H9 (cell line): ENCODE data around the gene ATP4A. TPM values are rescaled to one million over a fixed set of nuclear protein-coding genes. Genes with fewer than 3 reads are reported as not detected.
"Not testable (repeated sequence)": the region's sequence is repeated elsewhere in the genome, so short reads cannot be mapped to it uniquely, and the experiment has no call there.

ENCODE experiments used
- DNase-seq: peaks from one replicate; pipeline ENCODE4 v3.0.0-alpha.2; 2017
- H2AFZ ChIP-seq: one replicate; pipeline ENCODE4 v1.6.1; 2013; ENCODE audit warnings: mild to moderate bottlenecking, low read length, control low read depth, moderate library complexity
- H2AK5ac ChIP-seq: 2 replicates; pipeline ENCODE4 v1.6.1; 2013; ENCODE audit warnings: low read length, control low read depth, mixed read lengths; ENCODE audit not compliant: insufficient read length
- H2BK120ac ChIP-seq: one replicate; pipeline ENCODE4 v1.6.1; 2013; ENCODE audit warnings: low read depth, mild to moderate bottlenecking, low read length, control low read depth, inconsistent platforms; ENCODE audit not compliant: poor library complexity, severe bottlenecking
- H2BK12ac ChIP-seq: 2 replicates; pipeline ENCODE4 v1.6.1; 2013; ENCODE audit warnings: low read length, control low read depth, mixed read lengths, low read depth; ENCODE audit not compliant: insufficient read length
- H2BK15ac ChIP-seq: 2 replicates; pipeline ENCODE4 v1.6.1; 2013; ENCODE audit warnings: low read depth, low read length, control low read depth
- H2BK20ac ChIP-seq: one replicate; pipeline ENCODE4 v1.6.1; 2013; ENCODE audit warnings: low read depth, mild to moderate bottlenecking, low read length, control low read depth, inconsistent platforms; ENCODE audit not compliant: poor library complexity, severe bottlenecking
- H2BK5ac ChIP-seq: 2 replicates; pipeline ENCODE4 v1.6.1; 2013; ENCODE audit warnings: low read length, control low read depth, mixed read lengths; ENCODE audit not compliant: insufficient read length
- H3K14ac ChIP-seq: 2 replicates; pipeline ENCODE4 v1.6.1; 2013; ENCODE audit warnings: low read length, control low read depth; ENCODE audit not compliant: insufficient read depth
- H3K18ac ChIP-seq: 2 replicates; pipeline ENCODE4 v1.6.1; 2013; ENCODE audit warnings: low read depth, mild to moderate bottlenecking, mixed read lengths, low read length, control low read depth; ENCODE audit not compliant: insufficient read length
- H3K23ac ChIP-seq: 2 replicates; pipeline ENCODE4 v1.6.1; 2013; ENCODE audit warnings: low read length, control low read depth, mixed read lengths, low read depth; ENCODE audit not compliant: insufficient read length
- H3K23me2 ChIP-seq: 2 replicates; pipeline ENCODE4 v1.6.1; 2013; ENCODE audit warnings: low read depth, mild to moderate bottlenecking, mixed read lengths, low read length, control low read depth; ENCODE audit not compliant: insufficient read length, poor library complexity, severe bottlenecking
- H3K27ac ChIP-seq: 2 replicates; pipeline ENCODE4 v1.5.1; 2013; ENCODE audit warnings: low read length, control low read depth, mixed read lengths, low read depth; ENCODE audit not compliant: insufficient read length
- H3K27me3 ChIP-seq: 2 replicates; pipeline ENCODE4 v1.6.1; 2013; ENCODE audit warnings: low read length, control low read depth, inconsistent platforms; ENCODE audit not compliant: insufficient read depth
- H3K4ac ChIP-seq: 2 replicates; pipeline ENCODE4 v1.6.1; 2013; ENCODE audit warnings: low read depth, mild to moderate bottlenecking, control low read depth, inconsistent platforms, low read length, moderate library complexity
- H3K4me1 ChIP-seq: 2 replicates; pipeline ENCODE4 v1.6.1; 2013; ENCODE audit warnings: low read length, control low read depth, inconsistent platforms; ENCODE audit not compliant: insufficient read depth
- H3K4me2 ChIP-seq: 2 replicates; pipeline ENCODE4 v1.6.1; 2013; ENCODE audit warnings: low read length, control low read depth, mixed read lengths; ENCODE audit not compliant: insufficient read length, insufficient read depth
- H3K56ac ChIP-seq: 2 replicates; pipeline ENCODE4 v1.6.1; 2013; ENCODE audit warnings: low read depth, mild to moderate bottlenecking, mixed read lengths, low read length, control low read depth; ENCODE audit not compliant: insufficient read length
- H3K79me1 ChIP-seq: 2 replicates; pipeline ENCODE4 v1.6.1; 2013; ENCODE audit warnings: low read depth, mild to moderate bottlenecking, moderate library complexity, low read length, control low read depth, inconsistent platforms; ENCODE audit not compliant: insufficient read depth, poor library complexity, severe bottlenecking
- H3K79me2 ChIP-seq: 2 replicates; pipeline ENCODE4 v1.6.1; 2013; ENCODE audit warnings: low read length, control low read depth, inconsistent platforms; ENCODE audit not compliant: insufficient read depth
- H3K9ac ChIP-seq: 2 replicates; pipeline ENCODE4 v1.6.1; 2013; ENCODE audit warnings: low read length, control low read depth, mixed read lengths; ENCODE audit not compliant: insufficient read length; ENCODE audit errors: extremely low read depth
- H3K9me3 ChIP-seq: one replicate; pipeline ENCODE4 v1.6.1; 2013; ENCODE audit warnings: low read depth, low read length, inconsistent platforms; ENCODE audit not compliant: control insufficient read depth
- H3T11ph ChIP-seq: one replicate; pipeline ENCODE4 v1.6.1; 2013; ENCODE audit warnings: mild to moderate bottlenecking, low read length, control low read depth, inconsistent platforms
- H4K20me1 ChIP-seq: one replicate; pipeline ENCODE4 v1.6.1; 2013; ENCODE audit not compliant: control insufficient read depth, insufficient read length, insufficient read depth
- H4K5ac ChIP-seq: 2 replicates; pipeline ENCODE4 v1.6.1; 2013; ENCODE audit warnings: low read depth, mild to moderate bottlenecking, mixed read lengths, low read length, control low read depth; ENCODE audit not compliant: insufficient read length
- H4K8ac ChIP-seq: replicated peaks from 2 replicates; pipeline ENCODE4 v1.6.1; 2013; ENCODE audit warnings: low read length, control low read depth, mixed read lengths, low read depth; ENCODE audit not compliant: insufficient read length
- H4K91ac ChIP-seq: 2 replicates; pipeline ENCODE4 v1.6.1; 2013; ENCODE audit warnings: low read depth, mild to moderate bottlenecking, moderate library complexity, mixed read lengths, low read length, control low read depth; ENCODE audit not compliant: insufficient read length
- H3K27ac Mint-ChIP-seq, 3 experiments: 2 replicates in 2 of 3; 3 replicates in 1 of 3; pipeline ENCODE4 v1.8.0; 2020 to 2021; ENCODE audit warnings: mixed read lengths in 3 of 3, mild to moderate bottlenecking in 1 of 3, moderate library complexity in 1 of 3
- H3K27me3 Mint-ChIP-seq: 2 replicates; pipeline ENCODE4 v1.8.0; 2021; ENCODE audit warnings: low read depth, mild to moderate bottlenecking, moderate library complexity, mixed read lengths
- H3K36me3 Mint-ChIP-seq, 3 experiments: 2 replicates in 2 of 3; 3 replicates in 1 of 3; pipeline ENCODE4 v1.8.0; 2020 to 2021; ENCODE audit warnings: low read depth in 3 of 3, mixed read lengths in 3 of 3; ENCODE audit not compliant: insufficient read depth in 1 of 3
- H3K4me1 Mint-ChIP-seq, 2 experiments: 2 replicates each; pipeline ENCODE4 v1.8.0; 2020; ENCODE audit warnings: mixed read lengths in 2 of 2
- H3K4me3 Mint-ChIP-seq, 2 experiments: 2 replicates in 1 of 2; 3 replicates in 1 of 2; pipeline ENCODE4 v1.8.0; 2020 to 2021; ENCODE audit warnings: mild to moderate bottlenecking in 2 of 2, mixed read lengths in 2 of 2, moderate library complexity in 1 of 2
- H3K9me3 Mint-ChIP-seq, 2 experiments: 2 replicates in 1 of 2; 3 replicates in 1 of 2; pipeline ENCODE4 v1.8.0; 2020; ENCODE audit warnings: mild to moderate bottlenecking in 2 of 2, mixed read lengths in 2 of 2, moderate library complexity in 1 of 2
- WGBS: extraction: QIAGEN DNeasy Blood & Tissue Kit; methylation state at CpG from one replicate; pipeline ENCODE4 v1.1.7; 2013; ENCODE audit warnings: missing lambda C conversion rate, low lambda C conversion rate, mixed read lengths; ENCODE audit not compliant: insufficient read length; ENCODE audit errors: extremely low coverage; 5-methylcytosine and 5-hydroxymethylcytosine counted together
- total RNA-seq: library from RNA; stranded (reverse); gene quantifications from 2 replicates; pipeline ENCODE4 v1.2.1, GENCODE V29; 2021

Gene ATP4A
- total RNA-seq, 1 experiment from 2014 or later = 0.24 TPM

DNA sequence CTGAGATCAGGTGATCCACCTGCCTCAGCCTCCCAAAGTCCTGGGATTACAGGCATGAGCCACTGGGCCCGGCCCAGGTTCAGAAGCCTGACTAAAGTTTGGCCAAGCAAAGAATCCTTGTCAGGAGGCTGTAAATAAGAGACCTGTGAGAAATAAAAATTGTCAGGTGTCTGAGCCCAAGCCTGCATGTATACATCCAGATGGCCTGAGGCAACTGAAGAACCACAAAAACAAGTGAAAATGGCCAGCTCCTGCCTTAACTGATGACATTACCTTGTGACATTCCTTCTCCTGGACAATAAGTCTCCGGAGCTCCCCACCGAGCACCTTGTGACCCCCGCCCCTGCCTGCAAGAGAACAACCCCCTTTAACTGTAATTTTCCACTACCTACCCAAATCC, 41.0 kb upstream of the ATP4A start:
- not testable (repeated sequence) for H3K4ac ChIP-seq, H3K4me1 ChIP-seq, H3K79me2 ChIP-seq, H2AK5ac ChIP-seq, H2AFZ ChIP-seq, H2BK120ac ChIP-seq, H3K4me3 Mint-ChIP-seq, H4K20me1 ChIP-seq, H4K5ac ChIP-seq, H3K4me2 ChIP-seq, H2BK20ac ChIP-seq, H3K56ac ChIP-seq, H3T11ph ChIP-seq, H3K23me2 ChIP-seq, H3K27me3 ChIP-seq, H4K91ac ChIP-seq, H3K18ac ChIP-seq, H3K4me1 Mint-ChIP-seq, H3K79me1 ChIP-seq, H2BK15ac ChIP-seq, DNase-seq, H2BK5ac ChIP-seq, H3K23ac ChIP-seq, H4K8ac ChIP-seq, H3K36me3 Mint-ChIP-seq, H3K27ac ChIP-seq, H2BK12ac ChIP-seq, H3K9ac ChIP-seq, H3K14ac ChIP-seq
- H3K9me3 ChIP-seq = peaks cover 12% of the 10 kb centered on the region
- Mint-ChIP-seq H3K9me3 (peaks cover 28 to 34% of the 10 kb centered on the region in 2 experiments), H3K27ac (peak overlapping the region in 2 of 3 experiments; percentile 45 to 60; a peak in 2 of 7 replicates), H3K27me3 (peaks cover 26% of the 10 kb centered on the region)
- no CpG with 5 or more reads among the region's 4 CpGs for WGBS
